HepG2 (cell line): Measurements from ENCODE around the gene ACTG2. TPM values are rescaled to one million over a fixed set of nuclear protein-coding genes. Genes with fewer than 3 reads are reported as not detected.

Source experiments
- ATAC-seq: fragments of 200-7000 bp; cut with Tn5 transposase; 3 replicates; pipeline ENCODE4 v1.9.1; 2020; ENCODE audit warnings: mild to moderate bottlenecking, moderate library complexity
- BruUV-seq: library from RNA; stranded (reverse); fragments of 400-500 nt; replicated peaks from 2 replicates; lab custom pipeline; 2021; lab: Mats Ljungman, UMichigan
- CTCF ChIA-PET: fragments of 300-600 bp; formaldehyde crosslinking; extraction: SDS; loops from one replicate; lab custom pipeline; 2021; ENCODE audit warnings: low total read pairs, inconsistent platforms, low intra/inter-chr PET ratio; lab: Yijun Ruan, JAX
- POLR2A ChIA-PET: fragments of 350-600 bp; sonication (Branson Sonifier 250); formaldehyde crosslinking; loops from one replicate; lab custom pipeline; 2020; ENCODE audit warnings: antibody characterized with exemption, inconsistent platforms; lab: Yijun Ruan, JAX
- DNase-seq: peaks from one replicate; pipeline ENCODE4 v3.0.0-alpha.2; 2015; ENCODE audit warnings: low spot score
- FAIRE-seq: peaks from 3 replicates; lab custom pipeline; 2011; peaks lifted over from hg19 to GRCh38; lab: Jason Lieb, UNC
- H2AFZ ChIP-seq: one replicate; pipeline ENCODE4 v1.6.1; 2011; ENCODE audit warnings: low read length, inconsistent platforms
- H3K27ac ChIP-seq: fragments of 300-600 bp; 3 replicates; pipeline ENCODE4 v1.8.0; 2011; ENCODE audit warnings: mixed run types, mild to moderate bottlenecking, mixed read lengths, low read length, inconsistent platforms; ENCODE audit not compliant: insufficient read depth; ENCODE audit errors: extremely low read length
- H3K27me3 ChIP-seq, 2 experiments: fragments of 200-600 bp in 1 of 2; 2 replicates in 1 of 2; 3 replicates in 1 of 2; pipeline versions ENCODE4 v1.6.0 to v1.8.0; 2011; ENCODE audit warnings: low read length in 2 of 2, mild to moderate bottlenecking in 2 of 2, moderate library complexity in 2 of 2, inconsistent platforms in 1 of 2; ENCODE audit not compliant: insufficient read depth in 2 of 2, control insufficient read depth in 1 of 2
- H3K36me3 ChIP-seq, 2 experiments: fragments of 200-600 bp in 1 of 2; replicated peaks in 1 of 2; 2 replicates in 1 of 2; 3 replicates in 1 of 2; pipeline versions ENCODE4 v1.5.1 to v1.8.0; 2011; ENCODE audit warnings: low read length in 2 of 2, inconsistent platforms in 1 of 2; ENCODE audit not compliant: insufficient read depth in 2 of 2, control insufficient read depth in 1 of 2
- H3K4me1 ChIP-seq: 2 replicates; pipeline ENCODE4 v1.5.1; 2012; ENCODE audit warnings: low read length, inconsistent platforms; ENCODE audit not compliant: insufficient read depth
- H3K4me2 ChIP-seq: 2 replicates; pipeline ENCODE4 v1.6.0; 2011; ENCODE audit warnings: low read depth, low read length, inconsistent platforms
- H3K4me3 ChIP-seq, 3 experiments: fragments of 200-600 bp in 1 of 3; sonication (generic), shearing (Covaris generic) in 1 of 3; replicated peaks in 1 of 3; 2 replicates each; pipeline ENCODE4 v1.5.1; 2011 to 2016; ENCODE audit warnings: low read length in 3 of 3, inconsistent platforms in 2 of 3, low read depth in 2 of 3, mild to moderate bottlenecking in 2 of 3, control low read depth in 1 of 3, mixed read lengths in 1 of 3; ENCODE audit not compliant: insufficient read depth in 1 of 3
- H3K79me2 ChIP-seq: one replicate; pipeline ENCODE4 v1.6.1; 2011; ENCODE audit warnings: low read length, inconsistent platforms; ENCODE audit not compliant: insufficient read depth
- H3K9ac ChIP-seq: 2 replicates; pipeline ENCODE4 v1.6.0; 2011; ENCODE audit warnings: mild to moderate bottlenecking, low read depth, low read length, inconsistent platforms; ENCODE audit not compliant: insufficient read depth
- H3K9me3 ChIP-seq: 2 replicates; pipeline ENCODE4 v1.5.1; 2012; ENCODE audit warnings: mild to moderate bottlenecking, low read length
- H4K20me1 ChIP-seq: 2 replicates; pipeline ENCODE4 v1.6.0; 2011; ENCODE audit warnings: inconsistent platforms, mild to moderate bottlenecking, low read length, moderate library complexity; ENCODE audit not compliant: insufficient read depth
- MYNN ChIP-seq: sonication (generic); formaldehyde crosslinking; IDR thresholded peaks from 2 replicates; pipeline ENCODE4 v1.4.0; 2020; ENCODE audit warnings: mild to moderate bottlenecking, low read depth, missing genetic modification reagents
- MZF1 ChIP-seq: sonication (generic); formaldehyde crosslinking; IDR thresholded peaks from 2 replicates; pipeline ENCODE4 v1.8.1; 2023; ENCODE audit warnings: mild to moderate bottlenecking, missing genetic modification reagents, borderline replicate concordance
- NCOA5 ChIP-seq: sonication (generic); formaldehyde crosslinking; IDR thresholded peaks from 2 replicates; pipeline ENCODE4 v1.4.0; 2020; ENCODE audit warnings: missing genetic modification reagents
- NR3C1 ChIP-seq: sonication (generic); formaldehyde crosslinking; IDR thresholded peaks from 2 replicates; pipeline ENCODE4 v1.4.0; 2020; ENCODE audit warnings: missing genetic modification reagents
- POLR2AphosphoS2 ChIP-seq: IDR thresholded peaks from 2 replicates; pipeline ENCODE4 v1.6.1; 2011; ENCODE audit warnings: low read depth, low read length, improper control_type of control experiment
- RNF2 ChIP-seq: fragments of 450-650 bp; conservative IDR thresholded peaks from 2 replicates; pipeline ENCODE4 v1.6.1; 2016; ENCODE audit warnings: low read depth
- ZNF746 ChIP-seq: sonication (generic); formaldehyde crosslinking; IDR thresholded peaks from 2 replicates; pipeline ENCODE4 v1.8.0; 2022; ENCODE audit warnings: mild to moderate bottlenecking, missing genetic modification reagents
- ZNF850 ChIP-seq: sonication (generic); formaldehyde crosslinking; conservative IDR thresholded peaks from 2 replicates; pipeline ENCODE4 v1.9.0; 2021; ENCODE audit warnings: mild to moderate bottlenecking, missing genetic modification reagents
- WGBS: methylation state at CpG from one replicate; pipeline ENCODE4 v1.1.6; 2017; ENCODE audit warnings: low lambda C conversion rate; 5-methylcytosine and 5-hydroxymethylcytosine counted together
- in situ Hi-C: cut with HindIII; loops from 2 replicates; pipeline ENCODE4 v1.10.0; 2017; ENCODE audit warnings: low pct_unique_long_range_greater_than_20kb; ENCODE audit not compliant: extremely low pct_ligation_motif_present
- intact Hi-C: fragments of 100-400 bp; cut with micrococcal nuclease; formaldehyde crosslinking; loops from one replicate; pipeline ENCODE4 v1.10.0; 2022; ENCODE audit not compliant: unreplicated experiment
- polyA plus RNA-seq, 8 experiments: library from polyadenylated mRNA; depleted of rRNA in 3 of 8; stranded (reverse) in 7 of 8; unstranded in 1 of 8; fragments of >200 nt; fragmentation: Illumina TruSeq in 4 of 8; extraction: Trizol in 4 of 8; gene quantifications; 2 replicates each; pipeline versions ENCODE4 v1.2.1 to v1.2.3, GENCODE V29; 2011 to 2016; ENCODE audit warnings: low read depth in 4 of 8, missing spikeins in 1 of 8, mixed read lengths in 1 of 8; ENCODE audit not compliant: insufficient read depth in 1 of 8
- total RNA-seq, 5 experiments: library from RNA; depleted of rRNA; stranded (reverse); fragments of >200 nt; fragmentation: Illumina TruSeq; extraction: Trizol; gene quantifications; 2 replicates each; pipeline ENCODE4 v1.2.3, GENCODE V29; 2016; ENCODE audit warnings: low read depth in 1 of 5
- TF ChIP-seq, protein P1 (sequence below): sonication (generic); formaldehyde crosslinking; IDR thresholded peaks from 2 replicates; pipeline ENCODE4 v1.4.0; 2020; ENCODE audit warnings: missing genetic modification reagents
- TF ChIP-seq, protein P2 (sequence below): sonication (generic); formaldehyde crosslinking; IDR thresholded peaks from 2 replicates; pipeline ENCODE4 v1.4.0; 2020; ENCODE audit warnings: missing genetic modification reagents, borderline replicate concordance

ACTG2 gene
- total and polyA plus RNA-seq, 2 of the 13 experiments (the other 11 are each of a cell fraction or from before 2014, with no cell fraction given), result 0.13 TPM; not detected in 1

DNA sequence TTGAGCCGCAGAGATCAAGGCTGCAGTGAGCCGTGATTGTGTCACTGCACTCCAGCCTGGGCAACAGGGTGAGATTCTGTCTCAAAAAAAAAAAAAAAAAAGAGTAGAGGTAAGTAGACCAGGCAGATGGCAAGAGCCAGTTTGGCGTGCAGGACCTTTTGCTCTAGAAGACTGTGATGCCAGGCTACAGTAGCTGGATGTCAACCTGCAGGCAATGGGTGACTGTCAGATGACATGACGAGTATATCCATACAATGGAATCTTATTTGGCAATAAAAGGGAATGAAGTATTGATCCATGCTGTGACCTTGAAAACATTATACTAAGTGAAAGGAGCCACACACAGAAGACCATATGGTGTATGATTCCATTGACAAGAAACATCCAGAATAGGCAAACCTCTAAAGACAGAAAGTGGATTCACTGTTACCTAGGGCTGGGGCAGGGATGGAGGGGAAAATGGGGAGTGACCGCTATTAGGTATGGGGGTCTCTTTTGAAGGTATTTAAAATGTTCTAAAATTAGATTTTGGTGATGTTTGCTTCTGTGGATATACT, 22.7 kb downstream of the ACTG2 start (continued):
- TF ChIP-seq ZNF850 (no peak), MYNN (CRISPR knock-in tag) (no peak)

GRCh38 chr2:73916666-73917065, 23.9 kb downstream of the ACTG2 start:
- Histone ChIP-seq H3K4me1 (peaks cover 9% of the 10 kb centered on the region; the same call in 1 of the 2 replicates), H3K4me2 (no peak overlapping the region), H3K9ac (no peak overlapping the region), H3K36me3 (no peaks in the 10 kb centered on the region), H3K9me3 (no peaks in the 10 kb centered on the region), H3K27me3 (peaks cover 2 to 8% of the 10 kb centered on the region in 2 experiments; a peak in 2 of 5 replicates), H4K20me1 (no peaks in the 10 kb centered on the region), H2AFZ (no peak overlapping the region), H3K79me2 (no peaks in the 10 kb centered on the region), H3K27ac (no peak overlapping the region), H3K4me3 (no peak overlapping the region)
- POLR2A ChIA-PET, result no interaction called here
- no TSS peak for BruUV-seq
- CTCF ChIA-PET, result no interaction called here
- 0% methylated on average over 1 of the region's 2 CpGs for WGBS
- no peak for FAIRE-seq
- no peak for ATAC-seq
- in situ Hi-C loops, result no loop called here
- intact Hi-C loops, result no loop called here
- TF ChIP-seq NR3C1 (CRISPR knock-in tag), result no peak
- TF ChIP-seq NCOA5 (CRISPR knock-in tag), result no peak
- TF ChIP-seq, protein P1, sequence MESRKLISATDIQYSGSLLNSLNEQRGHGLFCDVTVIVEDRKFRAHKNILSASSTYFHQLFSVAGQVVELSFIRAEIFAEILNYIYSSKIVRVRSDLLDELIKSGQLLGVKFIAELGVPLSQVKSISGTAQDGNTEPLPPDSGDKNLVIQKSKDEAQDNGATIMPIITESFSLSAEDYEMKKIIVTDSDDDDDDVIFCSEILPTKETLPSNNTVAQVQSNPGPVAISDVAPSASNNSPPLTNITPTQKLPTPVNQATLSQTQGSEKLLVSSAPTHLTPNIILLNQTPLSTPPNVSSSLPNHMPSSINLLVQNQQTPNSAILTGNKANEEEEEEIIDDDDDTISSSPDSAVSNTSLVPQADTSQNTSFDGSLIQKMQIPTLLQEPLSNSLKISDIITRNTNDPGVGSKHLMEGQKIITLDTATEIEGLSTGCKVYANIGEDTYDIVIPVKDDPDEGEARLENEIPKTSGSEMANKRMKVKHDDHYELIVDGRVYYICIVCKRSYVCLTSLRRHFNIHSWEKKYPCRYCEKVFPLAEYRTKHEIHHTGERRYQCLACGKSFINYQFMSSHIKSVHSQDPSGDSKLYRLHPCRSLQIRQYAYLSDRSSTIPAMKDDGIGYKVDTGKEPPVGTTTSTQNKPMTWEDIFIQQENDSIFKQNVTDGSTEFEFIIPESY (CRISPR knock-in tag), result no peak
- TF ChIP-seq POLR2AphosphoS2, result no peak
- TF ChIP-seq MZF1 (CRISPR knock-in tag), result no peak
- TF ChIP-seq, protein P2, sequence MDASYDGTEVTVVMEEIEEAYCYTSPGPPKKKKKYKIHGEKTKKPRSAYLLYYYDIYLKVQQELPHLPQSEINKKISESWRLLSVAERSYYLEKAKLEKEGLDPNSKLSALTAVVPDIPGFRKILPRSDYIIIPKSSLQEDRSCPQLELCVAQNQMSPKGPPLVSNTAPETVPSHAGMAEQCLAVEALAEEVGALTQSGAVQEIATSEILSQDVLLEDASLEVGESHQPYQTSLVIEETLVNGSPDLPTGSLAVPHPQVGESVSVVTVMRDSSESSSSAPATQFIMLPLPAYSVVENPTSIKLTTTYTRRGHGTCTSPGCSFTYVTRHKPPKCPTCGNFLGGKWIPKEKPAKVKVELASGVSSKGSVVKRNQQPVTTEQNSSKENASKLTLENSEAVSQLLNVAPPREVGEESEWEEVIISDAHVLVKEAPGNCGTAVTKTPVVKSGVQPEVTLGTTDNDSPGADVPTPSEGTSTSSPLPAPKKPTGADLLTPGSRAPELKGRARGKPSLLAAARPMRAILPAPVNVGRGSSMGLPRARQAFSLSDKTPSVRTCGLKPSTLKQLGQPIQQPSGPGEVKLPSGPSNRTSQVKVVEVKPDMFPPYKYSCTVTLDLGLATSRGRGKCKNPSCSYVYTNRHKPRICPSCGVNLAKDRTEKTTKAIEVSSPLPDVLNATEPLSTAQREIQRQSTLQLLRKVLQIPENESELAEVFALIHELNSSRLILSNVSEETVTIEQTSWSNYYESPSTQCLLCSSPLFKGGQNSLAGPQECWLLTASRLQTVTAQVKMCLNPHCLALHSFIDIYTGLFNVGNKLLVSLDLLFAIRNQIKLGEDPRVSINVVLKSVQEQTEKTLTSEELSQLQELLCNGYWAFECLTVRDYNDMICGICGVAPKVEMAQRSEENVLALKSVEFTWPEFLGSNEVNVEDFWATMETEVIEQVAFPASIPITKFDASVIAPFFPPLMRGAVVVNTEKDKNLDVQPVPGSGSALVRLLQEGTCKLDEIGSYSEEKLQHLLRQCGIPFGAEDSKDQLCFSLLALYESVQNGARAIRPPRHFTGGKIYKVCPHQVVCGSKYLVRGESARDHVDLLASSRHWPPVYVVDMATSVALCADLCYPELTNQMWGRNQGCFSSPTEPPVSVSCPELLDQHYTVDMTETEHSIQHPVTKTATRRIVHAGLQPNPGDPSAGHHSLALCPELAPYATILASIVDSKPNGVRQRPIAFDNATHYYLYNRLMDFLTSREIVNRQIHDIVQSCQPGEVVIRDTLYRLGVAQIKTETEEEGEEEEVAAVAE (CRISPR knock-in tag), result no peak
- TF ChIP-seq RNF2, result no peak
- TF ChIP-seq ZNF746 (CRISPR knock-in tag), result no peak
- no peak for DNase-seq
